Colonic mucosa (tissue), 4 donors: Measurements from ENCODE around the gene FOCAD. TPM values are rescaled to one million over a fixed set of nuclear protein-coding genes. Genes with fewer than 3 reads are reported as not detected.

Source experiments
- DNase-seq: peaks from one replicate; pipeline ENCODE4 v3.0.0-alpha.2; 2020
- H3K27ac ChIP-seq: fragments of 200-600 bp; one replicate; pipeline ENCODE4 v1.8.0; 2021
- H3K27me3 ChIP-seq: fragments of 200-600 bp; one replicate; pipeline ENCODE4 v1.8.0; 2021
- H3K36me3 ChIP-seq: fragments of 200-600 bp; one replicate; pipeline ENCODE4 v1.8.0; 2021
- H3K4me1 ChIP-seq: fragments of 200-600 bp; one replicate; pipeline ENCODE4 v1.8.0; 2021; ENCODE audit warnings: mild to moderate bottlenecking
- H3K4me3 ChIP-seq: fragments of 200-600 bp; one replicate; pipeline ENCODE4 v1.8.0; 2021
- H3K9ac ChIP-seq, 2 donors: one replicate each; pipeline ENCODE4 v1.7.0; 2013; ENCODE audit warnings: control low read depth in 2 of 2, low read depth in 2 of 2, low read length in 2 of 2
- H3K9me3 ChIP-seq: fragments of 200-600 bp; one replicate; pipeline ENCODE4 v1.8.0; 2021
- intact Hi-C: fragments of 100-400 bp; cut with DNase I; formaldehyde crosslinking; loops from one replicate; pipeline ENCODE4 v1.14.1; 2022
- total RNA-seq, 2 donors: library from RNA; stranded (reverse); fragmentation: NEBNext Ultra II Directional in 1 of 2; extraction: Animal tissue kit (Norgen Biotek cat#: 25700) in 1 of 2; gene quantifications; one replicate each; pipeline ENCODE4 v1.2.1, GENCODE V29; 2021
- TF ChIP-seq, protein P1 (sequence below): fragments of 200-600 bp; IDR thresholded peaks from one replicate; pipeline ENCODE4 v1.8.0; 2022; ENCODE audit warnings: antibody characterized with exemption, mild to moderate bottlenecking
- donor health status: healthy.
- donor health status: DM: no; HTN: no; CAD: no.
- donor health status: DM: no; HTN: no; CAD: no.

The FOCAD gene
- total RNA-seq, 2 donors from 2014 or later, result 26.8 to 44.3 TPM

DNA sequence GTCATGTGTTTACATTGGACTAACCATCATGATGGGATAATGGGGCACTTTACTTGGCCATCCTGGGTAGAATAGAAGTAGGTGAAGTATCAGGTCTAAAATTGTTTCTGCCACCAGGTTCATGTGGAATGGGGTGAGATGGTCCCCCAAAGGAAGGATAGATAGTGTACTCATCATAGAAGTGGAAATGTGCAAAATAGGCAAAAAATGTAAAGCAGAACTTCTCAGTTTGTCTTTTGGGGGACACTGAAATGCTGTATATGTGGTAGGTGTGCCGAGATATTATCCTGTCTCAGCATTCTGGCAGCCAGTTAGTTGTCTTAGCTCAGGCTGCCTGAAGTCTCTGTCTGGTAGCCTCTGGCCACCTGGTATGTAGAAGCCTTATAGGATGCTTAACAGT lies 107.6 kb downstream of the FOCAD start:
- H3K9me3 ChIP-seq, result no peaks in the 10 kb centered on the region
- no peaks in the 10 kb centered on the region for H3K4me1 ChIP-seq
- TF ChIP-seq, protein P1, sequence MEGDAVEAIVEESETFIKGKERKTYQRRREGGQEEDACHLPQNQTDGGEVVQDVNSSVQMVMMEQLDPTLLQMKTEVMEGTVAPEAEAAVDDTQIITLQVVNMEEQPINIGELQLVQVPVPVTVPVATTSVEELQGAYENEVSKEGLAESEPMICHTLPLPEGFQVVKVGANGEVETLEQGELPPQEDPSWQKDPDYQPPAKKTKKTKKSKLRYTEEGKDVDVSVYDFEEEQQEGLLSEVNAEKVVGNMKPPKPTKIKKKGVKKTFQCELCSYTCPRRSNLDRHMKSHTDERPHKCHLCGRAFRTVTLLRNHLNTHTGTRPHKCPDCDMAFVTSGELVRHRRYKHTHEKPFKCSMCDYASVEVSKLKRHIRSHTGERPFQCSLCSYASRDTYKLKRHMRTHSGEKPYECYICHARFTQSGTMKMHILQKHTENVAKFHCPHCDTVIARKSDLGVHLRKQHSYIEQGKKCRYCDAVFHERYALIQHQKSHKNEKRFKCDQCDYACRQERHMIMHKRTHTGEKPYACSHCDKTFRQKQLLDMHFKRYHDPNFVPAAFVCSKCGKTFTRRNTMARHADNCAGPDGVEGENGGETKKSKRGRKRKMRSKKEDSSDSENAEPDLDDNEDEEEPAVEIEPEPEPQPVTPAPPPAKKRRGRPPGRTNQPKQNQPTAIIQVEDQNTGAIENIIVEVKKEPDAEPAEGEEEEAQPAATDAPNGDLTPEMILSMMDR, result no peak
- H3K4me3 ChIP-seq, result no peak overlapping the region
- H3K9ac ChIP-seq, result no peak overlapping the region
- no peak for DNase-seq
- intact Hi-C loops, result no loop called here
- no peak overlapping the region for H3K27ac ChIP-seq
- H3K27me3 ChIP-seq, result no peaks in the 10 kb centered on the region
- no peaks in the 10 kb centered on the region for H3K36me3 ChIP-seq

DNA sequence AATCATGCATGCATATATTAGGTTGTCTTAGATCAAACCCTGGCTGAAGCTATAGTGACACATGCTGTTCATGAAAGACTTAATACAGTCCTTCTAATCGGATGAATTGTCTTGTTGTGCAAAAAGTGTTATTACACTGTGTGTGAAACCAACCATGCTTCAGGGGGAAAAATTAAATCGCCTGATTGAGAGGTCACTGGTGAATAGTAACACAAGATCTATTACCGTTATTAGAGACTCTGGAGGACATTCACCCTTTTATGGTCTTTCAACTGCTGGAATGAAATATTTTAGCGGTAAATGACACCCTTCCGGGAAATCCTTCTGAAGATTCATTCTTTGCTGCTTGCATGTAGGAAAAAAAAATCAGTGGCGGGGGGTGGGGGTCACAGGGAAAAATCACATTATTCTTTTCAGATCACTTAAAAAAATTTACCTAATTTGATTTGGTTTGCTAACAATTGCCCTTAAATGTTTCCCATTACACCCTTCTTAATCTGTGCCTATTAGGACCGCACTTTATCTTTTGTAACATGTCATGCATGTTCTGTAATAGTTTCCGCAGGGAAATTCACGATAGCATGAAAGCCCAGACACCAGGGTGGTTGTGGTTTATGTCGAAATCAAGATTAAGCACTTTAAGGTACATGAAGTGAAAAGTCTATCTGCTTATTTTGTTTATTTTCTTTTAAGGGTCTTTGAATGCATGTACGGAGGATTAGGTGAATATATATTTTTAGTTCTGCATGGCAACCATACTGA lies 120.6 kb downstream of the FOCAD start:
- Histone ChIP-seq H3K27me3 (no peaks in the 10 kb centered on the region), H3K9me3 (no peaks in the 10 kb centered on the region), H3K27ac (no peak overlapping the region), H3K4me3 (no peak overlapping the region), H3K9ac (no peak overlapping the region), H3K36me3 (no peaks in the 10 kb centered on the region), H3K4me1 (no peaks in the 10 kb centered on the region)
- intact Hi-C loops, result no loop called here
- DNase-seq, result no peak
- TF ChIP-seq, protein P1, result no peak

DNA sequence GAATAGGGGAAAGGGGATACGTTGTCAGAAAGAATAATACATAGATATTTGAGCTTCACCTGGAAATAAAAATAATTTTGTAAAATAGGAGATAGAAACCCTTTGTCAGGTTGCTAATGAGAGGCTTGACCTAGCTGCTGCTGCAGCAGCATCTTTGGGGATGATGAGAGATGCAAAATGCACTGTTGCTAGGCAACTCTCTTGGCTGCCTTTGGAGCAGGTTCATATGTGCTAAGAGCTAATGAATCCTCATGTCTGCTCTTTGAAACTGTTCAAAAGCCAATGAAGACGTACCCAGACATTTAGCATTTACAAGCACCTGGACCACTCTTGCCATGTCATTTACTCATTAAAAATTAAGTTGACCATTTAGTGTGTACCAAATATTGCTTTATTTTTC lies 121.7 kb downstream of the FOCAD start:
- no peak overlapping the region for H3K27ac ChIP-seq
- TF ChIP-seq, protein P1, result no peak
- no peaks in the 10 kb centered on the region for H3K9me3 ChIP-seq
- H3K4me3 ChIP-seq, result no peak overlapping the region
- no peak overlapping the region for H3K9ac ChIP-seq
- intact Hi-C loops, result no loop called here
- H3K27me3 ChIP-seq, result no peaks in the 10 kb centered on the region
- no peak for DNase-seq
- H3K4me1 ChIP-seq, result no peaks in the 10 kb centered on the region
- H3K36me3 ChIP-seq, result no peaks in the 10 kb centered on the region

DNA sequence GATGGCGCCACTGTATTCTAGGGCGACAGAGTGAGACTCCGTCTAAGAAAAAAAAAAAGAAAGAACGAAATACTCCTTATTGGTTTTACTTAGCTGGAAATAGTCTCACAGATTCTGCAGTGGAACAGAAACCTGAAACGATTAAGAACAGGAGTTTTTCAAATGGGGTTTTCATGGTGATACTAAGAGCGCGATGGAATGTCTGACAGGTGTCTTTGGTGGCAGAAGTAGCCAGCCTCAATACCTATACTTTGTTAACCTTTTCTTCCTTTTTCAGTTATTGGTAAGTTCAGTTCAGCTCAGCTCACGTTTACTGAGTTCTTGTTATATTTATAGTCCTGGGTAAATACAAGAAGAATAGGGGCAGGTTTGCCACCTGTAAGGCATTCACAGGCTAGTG lies 123.9 kb downstream of the FOCAD start:
- no peak for DNase-seq
- Histone ChIP-seq H3K9ac (no peak overlapping the region), H3K4me1 (no peaks in the 10 kb centered on the region), H3K9me3 (no peaks in the 10 kb centered on the region), H3K4me3 (no peak overlapping the region), H3K36me3 (no peaks in the 10 kb centered on the region), H3K27me3 (no peaks in the 10 kb centered on the region), H3K27ac (no peak overlapping the region)
- intact Hi-C loops, result no loop called here
- TF ChIP-seq, protein P1, result no peak

DNA sequence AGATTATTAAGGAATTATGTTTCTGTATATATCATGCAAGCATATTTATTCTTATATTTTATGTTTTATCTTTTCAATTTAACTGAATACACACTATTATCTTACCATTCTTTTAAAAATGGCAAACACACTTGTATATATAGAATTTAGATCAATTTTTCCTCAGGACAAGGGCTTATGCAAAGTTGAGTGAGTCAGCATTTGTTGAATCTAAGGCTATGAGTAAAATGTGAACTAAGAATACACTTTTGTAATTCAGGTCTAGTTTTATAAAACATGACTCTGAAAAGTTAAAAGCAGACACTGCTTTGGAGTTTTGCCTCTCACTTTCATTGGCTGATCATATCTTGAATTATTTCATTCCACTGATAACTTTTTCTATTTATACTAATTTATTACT lies 127.8 kb downstream of the FOCAD start:
- Histone ChIP-seq H3K36me3 (no peaks in the 10 kb centered on the region), H3K9ac (no peak overlapping the region), H3K4me3 (no peak overlapping the region), H3K4me1 (no peaks in the 10 kb centered on the region), H3K27ac (no peak overlapping the region), H3K27me3 (no peaks in the 10 kb centered on the region), H3K9me3 (no peaks in the 10 kb centered on the region)
- no peak for DNase-seq
- intact Hi-C loops, result no loop called here
- TF ChIP-seq, protein P1, result no peak
